HL-60 (cell line): ENCODE measurements around the gene PRDM16.

Experiments
- DNase-seq, 2 experiments: peaks; one replicate each; pipeline ENCODE4 v3.0.0-alpha.2; 2010 to 2020; ENCODE audit warnings: low read depth in 1 of 2, low spot score in 1 of 2
- H3K27ac ChIP-seq: fragments of 250-450 bp; sonication (Bioruptor Pico); replicated peaks from 2 replicates; pipeline ENCODE4 v1.5.1; 2020; ENCODE audit warnings: mild to moderate bottlenecking, moderate library complexity
- H3K27me3 ChIP-seq: fragments of 250-450 bp; sonication (Bioruptor Pico); 2 replicates; pipeline ENCODE4 v1.5.1; 2021; ENCODE audit warnings: mild to moderate bottlenecking, moderate library complexity; ENCODE audit not compliant: insufficient read depth, poor library complexity, severe bottlenecking
- H3K4me3 ChIP-seq: replicated peaks from 2 replicates; pipeline ENCODE4 v1.5.1; 2011; ENCODE audit warnings: mild to moderate bottlenecking, control low read depth, low read length; ENCODE audit not compliant: insufficient read depth
- CTCF ChIP-seq: IDR thresholded peaks from one replicate; pipeline ENCODE4 v1.5.1; 2011; ENCODE audit warnings: low read length, control low read depth, inconsistent platforms; ENCODE audit not compliant: insufficient read depth
- GABPA ChIP-seq: IDR thresholded peaks from 2 replicates; pipeline ENCODE4 v1.6.1; 2012; ENCODE audit warnings: low read depth
- POLR2AphosphoS5 ChIP-seq: IDR thresholded peaks from 2 replicates; pipeline ENCODE4 v1.6.1; 2012; ENCODE audit warnings: low read depth
- SPI1 ChIP-seq: IDR thresholded peaks from 2 replicates; pipeline ENCODE4 v1.6.1; 2012; ENCODE audit warnings: low read depth, mild to moderate bottlenecking, borderline replicate concordance
- TF ChIP-seq, protein P1 (sequence below): IDR thresholded peaks from 2 replicates; pipeline ENCODE4 v1.6.1; 2012; ENCODE audit warnings: low read depth; ENCODE audit not compliant: insufficient replicate concordance

PRDM16 gene

DNA sequence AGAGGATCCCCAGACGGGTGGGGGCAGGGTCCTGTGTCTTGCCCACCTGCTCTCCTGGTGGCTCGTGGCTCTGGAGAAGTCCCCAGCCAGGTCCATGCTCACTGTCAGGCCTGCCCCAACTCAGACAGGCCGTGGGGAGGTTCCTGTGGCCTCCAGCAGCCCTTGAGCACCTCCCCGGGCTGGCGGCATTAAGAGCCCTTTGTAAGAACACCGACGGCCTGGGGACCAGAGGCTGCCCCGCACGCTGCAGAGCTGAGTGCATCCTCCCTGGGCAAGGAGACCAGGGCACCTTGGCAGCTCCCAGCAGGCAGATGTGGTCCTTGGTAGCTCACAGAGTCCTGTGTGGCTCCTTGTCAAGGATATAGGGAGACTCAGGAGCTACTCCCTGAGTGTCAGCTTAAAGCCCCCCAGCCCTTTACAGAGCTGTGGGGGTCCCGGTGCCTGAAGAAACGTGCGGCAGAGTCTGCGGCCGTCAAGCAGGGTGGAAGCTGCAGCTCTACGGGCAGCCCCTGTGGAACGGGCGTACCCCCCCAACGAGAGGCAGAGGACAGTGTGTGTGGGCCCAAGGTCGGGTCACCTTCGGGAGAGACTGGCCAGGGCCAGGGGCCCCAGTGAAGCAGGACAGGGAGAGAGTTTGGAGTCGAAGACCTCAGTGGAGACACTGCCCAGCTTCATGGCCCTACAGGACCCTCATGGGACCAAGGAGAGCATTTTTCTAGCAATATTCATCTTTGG is 118.6 kb downstream of the PRDM16 start:
- no peaks in the 10 kb centered on the region for H3K27me3 ChIP-seq
- no peak overlapping the region for H3K27ac ChIP-seq
- no peak for TF ChIP-seq CTCF
- H3K4me3 ChIP-seq = no peak overlapping the region
- no peak for DNase-seq

DNA sequence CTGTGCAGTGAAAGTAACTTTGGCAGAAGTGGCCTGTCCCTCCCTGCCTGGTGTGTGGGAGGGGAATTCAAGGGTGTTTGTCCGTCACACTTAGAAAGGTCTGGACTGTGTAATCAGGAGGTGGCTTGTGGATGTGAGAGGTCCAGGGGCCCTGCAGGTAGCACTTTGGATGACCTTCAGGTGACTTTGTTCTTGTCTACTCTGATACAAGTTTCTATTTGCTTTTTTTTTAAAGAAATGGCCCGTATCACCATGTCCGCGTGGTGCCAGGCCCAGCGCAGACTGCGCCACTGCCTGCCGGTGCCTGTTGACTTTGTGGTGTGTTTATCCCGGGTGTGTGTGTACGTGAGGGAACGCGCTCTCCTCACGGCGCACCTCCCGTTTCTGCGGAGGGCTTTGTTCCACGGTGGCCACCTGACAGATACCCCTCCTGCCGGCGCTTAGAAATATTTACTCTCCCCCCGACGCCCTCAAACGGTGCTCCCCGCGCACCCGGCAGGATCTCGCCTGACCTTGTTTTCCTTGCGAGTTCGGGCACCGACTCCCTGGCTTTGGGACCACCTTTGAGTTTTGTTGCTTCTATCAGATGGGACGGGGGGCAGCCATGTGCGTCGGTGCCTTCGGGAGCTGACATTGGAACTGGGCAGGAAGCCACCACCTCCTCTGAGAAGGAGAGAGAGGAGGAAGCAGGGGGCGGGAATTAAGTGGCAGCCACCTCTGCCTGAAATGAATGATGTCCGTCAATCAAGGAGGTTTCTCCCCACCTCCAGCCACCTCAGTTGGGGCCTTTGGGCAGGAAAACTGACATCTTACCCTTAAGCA is 119.4 kb downstream of the PRDM16 start:
- no peak for TF ChIP-seq CTCF
- TF ChIP-seq POLR2AphosphoS5 = no peak
- no peak for TF ChIP-seq SPI1
- no peak for TF ChIP-seq GABPA
- Histone ChIP-seq H3K27me3 (no peaks in the 10 kb centered on the region), H3K4me3 (no peak overlapping the region), H3K27ac (no peak overlapping the region)
- DNase-seq = no peak

- no peaks in the 10 kb centered on the region for H3K27me3 ChIP-seq
- DNase-seq = no peak
- no peak overlapping the region for H3K4me3 ChIP-seq
- H3K27ac ChIP-seq = no peak overlapping the region
- TF ChIP-seq, protein P1, sequence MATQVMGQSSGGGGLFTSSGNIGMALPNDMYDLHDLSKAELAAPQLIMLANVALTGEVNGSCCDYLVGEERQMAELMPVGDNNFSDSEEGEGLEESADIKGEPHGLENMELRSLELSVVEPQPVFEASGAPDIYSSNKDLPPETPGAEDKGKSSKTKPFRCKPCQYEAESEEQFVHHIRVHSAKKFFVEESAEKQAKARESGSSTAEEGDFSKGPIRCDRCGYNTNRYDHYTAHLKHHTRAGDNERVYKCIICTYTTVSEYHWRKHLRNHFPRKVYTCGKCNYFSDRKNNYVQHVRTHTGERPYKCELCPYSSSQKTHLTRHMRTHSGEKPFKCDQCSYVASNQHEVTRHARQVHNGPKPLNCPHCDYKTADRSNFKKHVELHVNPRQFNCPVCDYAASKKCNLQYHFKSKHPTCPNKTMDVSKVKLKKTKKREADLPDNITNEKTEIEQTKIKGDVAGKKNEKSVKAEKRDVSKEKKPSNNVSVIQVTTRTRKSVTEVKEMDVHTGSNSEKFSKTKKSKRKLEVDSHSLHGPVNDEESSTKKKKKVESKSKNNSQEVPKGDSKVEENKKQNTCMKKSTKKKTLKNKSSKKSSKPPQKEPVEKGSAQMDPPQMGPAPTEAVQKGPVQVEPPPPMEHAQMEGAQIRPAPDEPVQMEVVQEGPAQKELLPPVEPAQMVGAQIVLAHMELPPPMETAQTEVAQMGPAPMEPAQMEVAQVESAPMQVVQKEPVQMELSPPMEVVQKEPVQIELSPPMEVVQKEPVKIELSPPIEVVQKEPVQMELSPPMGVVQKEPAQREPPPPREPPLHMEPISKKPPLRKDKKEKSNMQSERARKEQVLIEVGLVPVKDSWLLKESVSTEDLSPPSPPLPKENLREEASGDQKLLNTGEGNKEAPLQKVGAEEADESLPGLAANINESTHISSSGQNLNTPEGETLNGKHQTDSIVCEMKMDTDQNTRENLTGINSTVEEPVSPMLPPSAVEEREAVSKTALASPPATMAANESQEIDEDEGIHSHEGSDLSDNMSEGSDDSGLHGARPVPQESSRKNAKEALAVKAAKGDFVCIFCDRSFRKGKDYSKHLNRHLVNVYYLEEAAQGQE = no peak
- TF ChIP-seq GABPA (no peak), SPI1 (no peak), CTCF (no peak), POLR2AphosphoS5 (no peak)
Observed at GRCh38 chr1:3190256-3191041, 121.4 kb downstream of the PRDM16 start.

DNA sequence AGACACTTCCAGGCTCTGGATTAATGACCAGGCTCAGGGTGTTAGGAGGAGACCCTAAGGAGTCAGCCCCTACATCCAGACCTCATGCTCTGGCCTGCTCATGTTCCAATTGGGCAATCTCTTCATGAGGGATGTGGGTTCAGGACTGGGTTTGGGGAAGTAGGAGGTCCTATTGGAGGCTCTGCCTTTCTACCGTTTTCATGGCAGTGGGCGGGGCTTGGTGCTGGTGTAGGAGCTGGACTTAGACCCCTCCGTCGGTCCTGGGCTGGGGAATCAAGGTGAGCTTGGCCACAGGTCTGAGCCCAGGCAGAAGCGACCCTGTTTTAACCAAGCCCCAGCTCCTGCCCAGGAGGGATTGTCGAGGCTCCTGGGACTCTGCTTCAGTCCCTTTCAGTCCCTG is 123.4 kb downstream of the PRDM16 start:
- H3K27me3 ChIP-seq = no peaks in the 10 kb centered on the region
- TF ChIP-seq CTCF (no peak), POLR2AphosphoS5 (no peak), GABPA (no peak), SPI1 (no peak)
- TF ChIP-seq, protein P1 = no peak
- H3K27ac ChIP-seq = no peak overlapping the region
- no peak for DNase-seq
- no peak overlapping the region for H3K4me3 ChIP-seq
